ENCODE measurements around the gene SART3. TPM values are rescaled to one million over a fixed set of nuclear protein-coding genes. Genes with fewer than 3 reads are reported as not detected.
"Not testable (repeated sequence)": the region's sequence is repeated elsewhere in the genome, so short reads cannot be mapped to it uniquely, and the experiment has no call there.

Gene SART3
- total RNA-seq, 1 experiment from 2014 or later: 108 TPM

DNA sequence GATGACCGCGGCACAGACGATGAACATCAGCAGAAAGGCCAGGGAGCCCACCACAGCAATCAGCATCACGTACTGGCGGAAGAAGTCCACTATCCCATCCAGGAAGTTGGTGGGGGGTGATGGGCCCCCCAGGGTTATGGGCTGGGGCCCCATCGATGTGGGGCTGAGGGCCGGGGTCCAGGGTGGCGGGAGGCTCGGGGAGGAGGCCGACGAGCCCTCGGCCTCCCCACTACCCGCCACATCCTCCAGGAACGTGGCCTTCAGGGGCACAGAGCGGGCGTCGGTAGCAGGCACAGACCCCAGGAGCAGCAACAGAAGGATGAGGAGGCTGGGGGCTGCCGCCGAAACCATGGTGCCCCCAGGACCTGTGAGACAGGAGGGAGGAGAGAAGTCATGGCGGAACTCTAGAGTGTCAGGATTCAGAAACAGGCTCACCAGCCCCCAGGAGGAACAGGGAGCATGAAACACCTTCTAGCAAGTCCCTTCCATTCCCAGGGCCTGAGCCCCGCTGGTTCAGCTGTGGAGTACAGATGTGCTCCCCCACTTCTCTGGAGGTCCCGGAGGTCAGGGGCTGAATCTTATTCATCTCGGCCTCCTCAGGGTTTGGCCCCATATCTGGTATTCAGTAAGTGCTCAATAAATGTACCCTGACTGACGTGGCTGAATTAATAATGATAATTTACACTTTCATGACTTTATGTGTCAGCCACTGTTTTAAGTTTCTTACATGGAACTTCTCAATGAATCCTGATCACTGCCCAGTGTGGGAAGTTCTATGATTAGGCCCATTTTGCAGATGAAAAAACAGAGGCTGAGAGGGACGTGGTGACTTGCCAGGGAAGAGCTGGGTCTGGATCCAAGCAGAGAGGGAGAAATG is 31.3 kb upstream of the SART3 start:
- H3K36me3 ChIP-seq (ENCODE audit: insufficient read depth, low read length): no peaks in the 10 kb centered on the region
- no peak overlapping the region for H2AFZ ChIP-seq (ENCODE audit: low read length)
- no peak overlapping the region for H3K9ac ChIP-seq (ENCODE audit: low read length)
- H3K4me2 ChIP-seq (ENCODE audit: low read depth, low read length, poor library complexity, severe bottlenecking): no peak overlapping the region
- H3K27ac ChIP-seq (ENCODE audit: low read length): no peak overlapping the region
- no peaks in the 10 kb centered on the region for H3K9me3 ChIP-seq (ENCODE audit: low read length)
- no peaks in the 10 kb centered on the region for H3K4me1 ChIP-seq (ENCODE audit: low read length)
- H3K4me3 ChIP-seq (ENCODE audit: low read length): no peak overlapping the region
- H3K27me3 ChIP-seq (ENCODE audit: low read length): no peaks in the 10 kb centered on the region
- H3K9me2 ChIP-seq (replicated peaks; ENCODE audit: insufficient read depth, low read length): no peaks in the 10 kb centered on the region
- H4K20me1 ChIP-seq (ENCODE audit: insufficient read depth, low read depth, low read length): no peaks in the 10 kb centered on the region
- DNase-seq: no peak
- H3K79me2 ChIP-seq (ENCODE audit: low read length): no peaks in the 10 kb centered on the region

DNA sequence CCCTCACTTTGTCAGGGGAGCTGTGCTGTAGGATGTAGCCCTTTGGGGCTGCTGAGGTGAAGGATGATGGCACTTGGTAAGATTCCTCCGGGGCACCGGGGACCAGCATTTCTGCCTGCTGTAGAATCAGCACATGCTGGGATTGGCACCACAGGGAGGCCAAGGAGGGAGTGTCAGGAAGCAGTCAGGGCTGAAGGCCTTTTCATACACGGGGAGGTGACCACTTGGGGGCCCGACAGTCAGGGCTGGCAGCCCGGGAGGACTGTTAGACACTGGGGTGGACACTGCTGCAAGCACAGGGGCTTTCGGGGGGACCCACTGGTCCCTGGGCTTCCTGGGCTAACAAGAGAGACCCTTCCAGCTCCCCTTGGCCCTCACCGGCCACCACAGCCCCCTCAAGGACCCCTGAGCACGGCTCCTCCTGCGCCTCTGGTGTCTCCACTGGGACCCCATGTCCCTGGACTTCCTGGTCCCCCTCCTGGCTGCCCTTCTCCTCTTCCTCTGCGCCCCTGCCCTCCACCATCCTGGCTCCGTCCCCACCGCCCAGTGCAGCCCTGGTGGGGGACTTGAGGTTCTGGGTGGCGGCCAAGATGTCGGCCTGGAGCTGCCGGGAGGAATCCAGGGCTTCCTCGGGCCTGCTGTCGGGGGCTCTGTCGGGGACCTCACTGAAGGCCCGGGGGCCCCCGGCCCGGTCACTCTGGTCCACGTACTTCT is 30.5 kb upstream of the SART3 start:
- Histone ChIP-seq H3K4me1 (ENCODE audit: low read length) (no peaks in the 10 kb centered on the region), H3K79me2 (ENCODE audit: low read length) (no peaks in the 10 kb centered on the region), H3K9ac (ENCODE audit: low read length) (no peak overlapping the region), H3K9me2 (replicated peaks; ENCODE audit: insufficient read depth, low read length) (no peaks in the 10 kb centered on the region), H3K27ac (ENCODE audit: low read length) (no peak overlapping the region), H2AFZ (ENCODE audit: low read length) (no peak overlapping the region), H3K4me3 (ENCODE audit: low read length) (no peak overlapping the region), H3K36me3 (ENCODE audit: insufficient read depth, low read length) (no peaks in the 10 kb centered on the region), H4K20me1 (ENCODE audit: insufficient read depth, low read depth, low read length) (no peaks in the 10 kb centered on the region), H3K27me3 (ENCODE audit: low read length) (no peaks in the 10 kb centered on the region), H3K9me3 (ENCODE audit: low read length) (no peaks in the 10 kb centered on the region), H3K4me2 (ENCODE audit: low read depth, low read length, poor library complexity, severe bottlenecking) (no peak overlapping the region)
- no peak for DNase-seq

- not testable (repeated sequence) for DNase-seq; H3K36me3 ChIP-seq (ENCODE audit: insufficient read depth, low read length); H3K4me1 ChIP-seq (ENCODE audit: low read length); H3K4me2 ChIP-seq (ENCODE audit: low read depth, low read length, poor library complexity, severe bottlenecking); H3K79me2 ChIP-seq (ENCODE audit: low read length); H2AFZ ChIP-seq (ENCODE audit: low read length); H3K9me2 ChIP-seq (replicated peaks; ENCODE audit: insufficient read depth, low read length); H3K4me3 ChIP-seq (ENCODE audit: low read length); H3K9ac ChIP-seq (ENCODE audit: low read length); H4K20me1 ChIP-seq (ENCODE audit: insufficient read depth, low read depth, low read length); H3K27me3 ChIP-seq (ENCODE audit: low read length); H3K9me3 ChIP-seq (ENCODE audit: low read length); H3K27ac ChIP-seq (ENCODE audit: low read length)
Measured at GRCh38 chr12:108590463-108590862, 29.5 kb upstream of the SART3 start.

DNA sequence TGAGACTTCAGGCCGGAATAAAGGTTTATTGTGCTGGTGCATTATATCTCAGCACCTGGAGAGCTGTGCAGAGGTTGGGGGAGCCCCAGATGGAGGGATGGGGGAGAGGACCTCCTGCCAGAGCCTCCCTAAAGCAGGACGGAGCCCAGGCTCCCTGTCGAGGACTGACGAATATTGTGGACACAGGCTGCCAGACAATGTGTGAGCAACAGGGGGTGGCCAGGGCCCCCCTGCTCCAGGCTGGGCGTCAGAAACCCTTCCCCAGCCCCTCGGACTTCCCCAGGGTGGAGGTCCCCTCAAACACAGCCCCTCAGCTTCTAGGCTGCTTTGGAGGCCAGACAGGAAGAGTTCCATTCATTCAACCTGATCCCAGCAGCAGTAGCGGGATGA is 28.9 kb upstream of the SART3 start:
- Histone ChIP-seq H3K9me2 (replicated peaks; ENCODE audit: insufficient read depth, low read length) (no peaks in the 10 kb centered on the region), H3K27me3 (ENCODE audit: low read length) (no peaks in the 10 kb centered on the region), H3K27ac (ENCODE audit: low read length) (no peak overlapping the region), H4K20me1 (ENCODE audit: insufficient read depth, low read depth, low read length) (no peaks in the 10 kb centered on the region), H3K9ac (ENCODE audit: low read length) (no peak overlapping the region), H3K4me3 (ENCODE audit: low read length) (no peak overlapping the region), H3K9me3 (ENCODE audit: low read length) (no peaks in the 10 kb centered on the region), H2AFZ (ENCODE audit: low read length) (no peak overlapping the region), H3K79me2 (ENCODE audit: low read length) (no peaks in the 10 kb centered on the region), H3K4me2 (ENCODE audit: low read depth, low read length, poor library complexity, severe bottlenecking) (no peak overlapping the region), H3K36me3 (ENCODE audit: insufficient read depth, low read length) (no peaks in the 10 kb centered on the region), H3K4me1 (ENCODE audit: low read length) (no peaks in the 10 kb centered on the region)
- no peak for DNase-seq

GRCh38 chr12:108589028-108589839 is 28.3 kb upstream of the SART3 start:
- Histone ChIP-seq H3K27ac (ENCODE audit: low read length) (no peak overlapping the region), H4K20me1 (ENCODE audit: insufficient read depth, low read depth, low read length) (no peaks in the 10 kb centered on the region), H3K79me2 (ENCODE audit: low read length) (no peaks in the 10 kb centered on the region), H3K4me1 (ENCODE audit: low read length) (no peaks in the 10 kb centered on the region), H3K36me3 (ENCODE audit: insufficient read depth, low read length) (no peaks in the 10 kb centered on the region), H3K4me3 (ENCODE audit: low read length) (no peak overlapping the region), H3K27me3 (ENCODE audit: low read length) (no peaks in the 10 kb centered on the region), H3K9ac (ENCODE audit: low read length) (no peak overlapping the region), H3K9me3 (ENCODE audit: low read length) (no peaks in the 10 kb centered on the region), H3K4me2 (ENCODE audit: low read depth, low read length, poor library complexity, severe bottlenecking) (no peak overlapping the region), H3K9me2 (replicated peaks; ENCODE audit: insufficient read depth, low read length) (no peaks in the 10 kb centered on the region), H2AFZ (ENCODE audit: low read length) (no peak overlapping the region)
- DNase-seq: no peak

GRCh38 chr12:108587826-108588225 is 26.9 kb upstream of the SART3 start:
- H3K4me3 ChIP-seq (ENCODE audit: low read length): no peak overlapping the region
- no peak overlapping the region for H3K4me2 ChIP-seq (ENCODE audit: low read depth, low read length, poor library complexity, severe bottlenecking)
- no peaks in the 10 kb centered on the region for H3K79me2 ChIP-seq (ENCODE audit: low read length)
- no peak overlapping the region for H3K27ac ChIP-seq (ENCODE audit: low read length)
- no peaks in the 10 kb centered on the region for H3K36me3 ChIP-seq (ENCODE audit: insufficient read depth, low read length)
- DNase-seq: no peak
- no peaks in the 10 kb centered on the region for H3K9me2 ChIP-seq (replicated peaks; ENCODE audit: insufficient read depth, low read length)
- no peak overlapping the region for H2AFZ ChIP-seq (ENCODE audit: low read length)
- no peaks in the 10 kb centered on the region for H4K20me1 ChIP-seq (ENCODE audit: insufficient read depth, low read depth, low read length)
- H3K9ac ChIP-seq (ENCODE audit: low read length): no peak overlapping the region
- no peaks in the 10 kb centered on the region for H3K4me1 ChIP-seq (ENCODE audit: low read length)
- no peaks in the 10 kb centered on the region for H3K27me3 ChIP-seq (ENCODE audit: low read length)
- H3K9me3 ChIP-seq (ENCODE audit: low read length): no peaks in the 10 kb centered on the region

- H3K4me2 ChIP-seq (ENCODE audit: low read depth, low read length, poor library complexity, severe bottlenecking): no peak overlapping the region
- no peaks in the 10 kb centered on the region for H3K4me1 ChIP-seq (ENCODE audit: low read length)
- H3K27ac ChIP-seq (ENCODE audit: low read length): no peak overlapping the region
- H3K79me2 ChIP-seq (ENCODE audit: low read length): no peaks in the 10 kb centered on the region
- no peak overlapping the region for H3K4me3 ChIP-seq (ENCODE audit: low read length)
- H3K9me2 ChIP-seq (replicated peaks; ENCODE audit: insufficient read depth, low read length): no peaks in the 10 kb centered on the region
- DNase-seq: no peak
- no peak overlapping the region for H2AFZ ChIP-seq (ENCODE audit: low read length)
- no peak overlapping the region for H3K9ac ChIP-seq (ENCODE audit: low read length)
- no peaks in the 10 kb centered on the region for H3K27me3 ChIP-seq (ENCODE audit: low read length)
- no peaks in the 10 kb centered on the region for H3K36me3 ChIP-seq (ENCODE audit: insufficient read depth, low read length)
- no peaks in the 10 kb centered on the region for H4K20me1 ChIP-seq (ENCODE audit: insufficient read depth, low read depth, low read length)
- H3K9me3 ChIP-seq (ENCODE audit: low read length): no peaks in the 10 kb centered on the region
Measured at GRCh38 chr12:108586306-108586705, 25.3 kb upstream of the SART3 start.

- DNase-seq: no peak
Measured at GRCh38 chr12:108585864-108586263, 24.9 kb upstream of the SART3 start.

More at GRCh38 chr12:108585864-108586263, 24.9 kb upstream of the SART3 start:
- no peak overlapping the region for H3K27ac ChIP-seq (ENCODE audit: low read length)
- H3K9me3 ChIP-seq (ENCODE audit: low read length): no peaks in the 10 kb centered on the region
- no peak overlapping the region for H2AFZ ChIP-seq (ENCODE audit: low read length)
- no peaks in the 10 kb centered on the region for H3K79me2 ChIP-seq (ENCODE audit: low read length)
- no peaks in the 10 kb centered on the region for H3K27me3 ChIP-seq (ENCODE audit: low read length)
- no peaks in the 10 kb centered on the region for H4K20me1 ChIP-seq (ENCODE audit: insufficient read depth, low read depth, low read length)
- no peaks in the 10 kb centered on the region for H3K9me2 ChIP-seq (replicated peaks; ENCODE audit: insufficient read depth, low read length)
- no peaks in the 10 kb centered on the region for H3K36me3 ChIP-seq (ENCODE audit: insufficient read depth, low read length)
- no peaks in the 10 kb centered on the region for H3K4me1 ChIP-seq (ENCODE audit: low read length)
- H3K9ac ChIP-seq (ENCODE audit: low read length): no peak overlapping the region
- no peak overlapping the region for H3K4me3 ChIP-seq (ENCODE audit: low read length)
- no peak overlapping the region for H3K4me2 ChIP-seq (ENCODE audit: low read depth, low read length, poor library complexity, severe bottlenecking)

Measured in Karpas-422 (cell line).